ENCODE measurements around the gene ERRFI1. TPM values are rescaled to one million over a fixed set of nuclear protein-coding genes. Genes with fewer than 3 reads are reported as not detected.

The ERRFI1 gene
- total RNA-seq, 4 donors from 2014 or later, result 10.0 to 101 (median 70.0) TPM

DNA sequence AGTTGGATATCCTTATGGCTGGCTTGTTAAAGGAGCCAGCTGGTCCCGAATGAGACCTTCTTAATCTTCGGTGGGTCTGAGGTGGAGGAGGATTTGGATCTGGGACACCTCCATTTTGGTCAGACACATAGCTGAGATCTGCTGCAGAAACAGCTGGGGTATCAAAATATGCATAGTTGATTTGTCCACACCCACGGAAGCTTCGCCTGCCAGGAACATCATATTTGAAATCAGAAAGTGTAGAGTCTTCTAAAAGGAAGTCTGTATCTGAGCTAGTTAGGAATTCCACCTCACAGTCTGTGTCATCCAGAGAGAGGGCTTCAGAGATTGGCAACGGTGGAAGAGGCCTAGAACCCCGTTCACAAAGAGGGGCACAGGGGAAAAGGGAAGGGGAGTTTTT lies 12.3 kb downstream of the ERRFI1 start:
- H3K36me3 ChIP-seq, result peaks cover 0 to 15% (median 0%) of the 10 kb centered on the region in 4 donors
- intact Hi-C loops (cut with DNase I; ENCODE audit: low total_unique reads) (no loop called here), in situ Hi-C loops (cut with MboI; ENCODE audit: low pct_ligation_motif_present in 1 of 4, low pct_unique_long_range_greater_than_20kb in 1 of 4, low sequenced_read_pairs in 3 of 4) (loop anchor here in 3 of 4 donors (10.0 kb wide), 2 partner anchors 301 to 331 kb away; partner anchors contain the start of gene SLC45A1 (in 3 of the 3))
- peaks cover 29 to 43% (median 33%) of the 10 kb centered on the region in 4 donors for H3K4me1 ChIP-seq
- no peaks in the 10 kb centered on the region for H3K27me3 ChIP-seq
- no peak overlapping the region for H3K27ac ChIP-seq
- H3K9me3 ChIP-seq, result no peaks in the 10 kb centered on the region
- DNase-seq, result no peak
- 60 to 88% methylated on average over 1 to 6 of the region's 6 CpGs for WGBS, 2 donors (ENCODE audit: low coverage in 1 of 2)
- H3K4me3 ChIP-seq, result no peak overlapping the region
- no peak for TF ChIP-seq POLR2A (IDR thresholded peaks at IDR 0.05)
- no peak for TF ChIP-seq CTCF (IDR thresholded peaks at IDR 0.05)
- TF ChIP-seq POLR2AphosphoS5 (IDR thresholded peaks at IDR 0.05), result no peak
- TF ChIP-seq EP300 (IDR thresholded peaks at IDR 0.05; ENCODE audit: low read depth), result no peak

- in situ Hi-C loops (cut with MboI; ENCODE audit: low pct_ligation_motif_present in 1 of 4, low pct_unique_long_range_greater_than_20kb in 1 of 4, low sequenced_read_pairs in 3 of 4) (loop anchor here in 3 of 4 donors (10.0 kb wide), 2 partner anchors 301 to 331 kb away; partner anchors contain the start of gene SLC45A1 (in 3 of the 3)), intact Hi-C loops (cut with DNase I; ENCODE audit: low total_unique reads) (no loop called here)
- Histone ChIP-seq H3K27ac (no peak overlapping the region), H3K4me1 (peaks cover 26 to 39% (median 31%) of the 10 kb centered on the region in 4 donors), H3K27me3 (no peaks in the 10 kb centered on the region), H3K36me3 (peaks cover 0 to 15% (median 0%) of the 10 kb centered on the region in 4 donors), H3K9me3 (no peaks in the 10 kb centered on the region), H3K4me3 (no peak overlapping the region)
- WGBS, 2 donors (ENCODE audit: low coverage in 1 of 2), result 91% methylated on average over 11 of the region's 11 CpGs; no CpG with 5 or more reads in 1 of the 2 donors
- TF ChIP-seq EP300 (IDR thresholded peaks at IDR 0.05; ENCODE audit: low read depth) (no peak), POLR2A (IDR thresholded peaks at IDR 0.05) (no peak), CTCF (IDR thresholded peaks at IDR 0.05) (no peak), POLR2AphosphoS5 (IDR thresholded peaks at IDR 0.05) (no peak)
- DNase-seq, result no peak
Observed at GRCh38 chr1:8013399-8013798, 12.7 kb downstream of the ERRFI1 start.

DNA sequence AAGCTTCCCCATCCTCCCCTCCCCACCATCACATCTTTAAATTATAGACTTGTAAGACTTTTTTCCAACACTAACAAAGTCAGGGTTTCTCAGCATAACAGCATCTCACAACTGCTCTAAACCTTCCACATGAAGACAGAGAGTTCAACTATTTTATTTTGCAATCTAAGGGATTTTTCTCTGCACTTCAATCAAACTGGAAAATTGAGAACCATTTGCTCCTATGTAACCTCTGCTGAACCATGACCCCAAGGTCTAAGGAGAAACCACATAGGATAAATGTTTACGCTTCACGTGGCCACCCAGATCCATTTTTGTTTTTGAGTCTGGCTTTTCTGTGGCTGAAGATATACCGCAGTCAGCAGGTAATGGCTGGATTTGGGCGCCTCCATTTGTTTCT lies 13.2 kb downstream of the ERRFI1 start:
- in situ Hi-C loops (cut with MboI; ENCODE audit: low pct_ligation_motif_present in 1 of 4, low pct_unique_long_range_greater_than_20kb in 1 of 4, low sequenced_read_pairs in 3 of 4), result loop anchor here in 3 of 4 donors (10.0 kb wide), 2 partner anchors 302 to 332 kb away; partner anchors contain the start of gene SLC45A1 (in 3 of the 3)

More for the DNA sequence above, 13.2 kb downstream of the ERRFI1 start:
- 93 to 100% methylated on average over 2 to 4 of the region's 4 CpGs for WGBS, 2 donors (ENCODE audit: low coverage in 1 of 2)
- no peak overlapping the region for H3K4me3 ChIP-seq
- DNase-seq, result no peak
- peaks cover 21 to 34% (median 29%) of the 10 kb centered on the region in 4 donors for H3K4me1 ChIP-seq
- no peaks in the 10 kb centered on the region for H3K27me3 ChIP-seq
- intact Hi-C loops (cut with DNase I; ENCODE audit: low total_unique reads), result no loop called here
- H3K27ac ChIP-seq, result no peak overlapping the region
- TF ChIP-seq CTCF (IDR thresholded peaks at IDR 0.05), result no peak
- no peak for TF ChIP-seq POLR2A (IDR thresholded peaks at IDR 0.05)
- no peak for TF ChIP-seq POLR2AphosphoS5 (IDR thresholded peaks at IDR 0.05)
- TF ChIP-seq EP300 (IDR thresholded peaks at IDR 0.05; ENCODE audit: low read depth), result no peak
- H3K9me3 ChIP-seq, result no peaks in the 10 kb centered on the region
- H3K36me3 ChIP-seq, result peaks cover 0 to 15% (median 0%) of the 10 kb centered on the region in 4 donors
